Kidney epithelial cell (primary cell): ENCODE data around the gene CLDN15. TPM values are rescaled to one million over a fixed set of nuclear protein-coding genes. Genes with fewer than 3 reads are reported as not detected.
"Not testable (repeated sequence)": the region's sequence is repeated elsewhere in the genome, so short reads cannot be mapped to it uniquely, and the experiment has no call there.

Experiments
- DNase-seq: peaks from one replicate; pipeline ENCODE4 v3.0.0-alpha.2; 2010; ENCODE audit warnings: low read depth
- H3K27me3 ChIP-seq: 2 replicates; pipeline ENCODE4 v1.6.0; 2011; ENCODE audit warnings: low read length; ENCODE audit not compliant: control insufficient read depth, insufficient read depth
- H3K36me3 ChIP-seq: 2 replicates; pipeline ENCODE4 v1.5.1; 2011; ENCODE audit warnings: low read length; ENCODE audit not compliant: control insufficient read depth, insufficient read depth
- H3K4me3 ChIP-seq: 2 replicates; pipeline ENCODE4 v1.5.1; 2011; ENCODE audit warnings: low read depth, mild to moderate bottlenecking, control low read depth, low read length
- CTCF ChIP-seq: IDR thresholded peaks from 2 replicates; pipeline ENCODE4 v1.5.1; 2011; ENCODE audit warnings: mild to moderate bottlenecking, moderate library complexity, low read length, control low read depth, inconsistent platforms; ENCODE audit not compliant: insufficient read depth, poor library complexity, severe bottlenecking
- total RNA-seq: library from RNA; depleted of rRNA; stranded (reverse); fragments of >200 nt; gene quantifications from 2 replicates; pipeline ENCODE4 v1.2.3, GENCODE V29; 2015

The CLDN15 gene
- 4.8 and 10.3 TPM in 2 replicates for total RNA-seq

- H3K27me3 ChIP-seq: no peaks in the 10 kb centered on the region
- H3K36me3 ChIP-seq: peaks cover 1% of the 10 kb centered on the region
- no peak for DNase-seq
- no peak within 1 kb of the TSS for H3K4me3 ChIP-seq
- no peak for TF ChIP-seq CTCF
Measured at GRCh38 chr7:101237206-101238067, at the start of gene CLDN15. CLDN15 (minus strand) TSS chr7:101237802; CDS start chr7:101237581, 221 bp downstream.

- Histone ChIP-seq H3K4me3 (no peak overlapping the region), H3K36me3 (no peaks in the 10 kb centered on the region), H3K27me3 (peaks cover 13% of the 10 kb centered on the region)
- TF ChIP-seq CTCF: no peak
- DNase-seq: no peak
Measured at GRCh38 chr7:101287032-101287431, 49.4 kb upstream of the CLDN15 start.

- not testable (repeated sequence) for H3K36me3 ChIP-seq
Measured at GRCh38 chr7:101285880-101286279, 48.3 kb upstream of the CLDN15 start.

GRCh38 chr7:101285171-101285570, 47.6 kb upstream of the CLDN15 start:
- Histone ChIP-seq H3K4me3 (no peak overlapping the region), H3K27me3 (peaks cover 7% of the 10 kb centered on the region), H3K36me3 (no peaks in the 10 kb centered on the region)
- DNase-seq: no peak
- TF ChIP-seq CTCF: no peak

More at GRCh38 chr7:101285880-101286279, 48.3 kb upstream of the CLDN15 start:
- not testable (repeated sequence) for DNase-seq, H3K4me3 ChIP-seq, H3K27me3 ChIP-seq

GRCh38 chr7:101280912-101281311, 43.3 kb upstream of the CLDN15 start:
- not testable (repeated sequence) for DNase-seq, H3K36me3 ChIP-seq, H3K27me3 ChIP-seq, H3K4me3 ChIP-seq

GRCh38 chr7:101278461-101279292, 41.1 kb upstream of the CLDN15 start:
- no peak for TF ChIP-seq CTCF
- H3K36me3 ChIP-seq: no peaks in the 10 kb centered on the region
- no peak overlapping the region for H3K4me3 ChIP-seq
- no peaks in the 10 kb centered on the region for H3K27me3 ChIP-seq
- no peak for DNase-seq
